Neutrophil (primary cell): ENCODE results near the gene EMX2.

Experiments used
- H3K27ac ChIP-seq: fragments of 200-600 bp; sonication (generic); 2 replicates; pipeline ENCODE4 v1.5.1; 2016; ENCODE audit warnings: mild to moderate bottlenecking, moderate library complexity
- H3K27me3 ChIP-seq: fragments of 200-600 bp; sonication (generic); 2 replicates; pipeline ENCODE4 v1.6.0; 2016; ENCODE audit warnings: mild to moderate bottlenecking
- H3K36me3 ChIP-seq: fragments of 200-600 bp; sonication (generic); 2 replicates; pipeline ENCODE4 v1.5.1; 2017
- H3K4me1 ChIP-seq, 2 experiments: fragments of 200-600 bp in 1 of 2; sonication (generic) in 1 of 2; 1 replicate in 1 of 2; 2 replicates in 1 of 2; pipeline versions ENCODE4 v1.5.1 to v1.6.1; 2013 to 2016; ENCODE audit warnings: low read depth in 1 of 2, low read length in 1 of 2, mild to moderate bottlenecking in 1 of 2, moderate library complexity in 1 of 2; ENCODE audit not compliant: control insufficient read depth in 1 of 2, insufficient read depth in 1 of 2
- H3K4me3 ChIP-seq, 2 experiments: fragments of 200-600 bp in 1 of 2; sonication (generic) in 1 of 2; 1 replicate in 1 of 2; 2 replicates in 1 of 2; pipeline ENCODE4 v1.5.1; 2013 to 2016; ENCODE audit warnings: low read depth in 1 of 2, low read length in 1 of 2, mild to moderate bottlenecking in 1 of 2, moderate library complexity in 1 of 2
- H3K9me3 ChIP-seq: fragments of 200-600 bp; sonication (generic); 2 replicates; pipeline ENCODE4 v1.5.1; 2016
- CTCF ChIP-seq: fragments of 200-600 bp; sonication (generic); IDR thresholded peaks from 2 replicates; pipeline ENCODE4 v1.5.1; 2016; ENCODE audit warnings: antibody characterized with exemption

EMX2 gene

GRCh38 chr10:117543225-117544003 is 868 bp downstream of the EMX2 start:
- Histone ChIP-seq H3K27me3 (peaks cover 100% of the 10 kb centered on the region), H3K9me3 (no peaks in the 10 kb centered on the region), H3K27ac (no peak overlapping the region), H3K36me3 (no peaks in the 10 kb centered on the region), H3K4me3 (peak overlapping the region in 1 of 2 experiments; percentile 13), H3K4me1 (peaks cover 9 to 24% of the 10 kb centered on the region in 2 experiments)
- TF ChIP-seq CTCF = no peak

- H3K27me3 ChIP-seq = peaks cover 100% of the 10 kb centered on the region
- H3K9me3 ChIP-seq = no peaks in the 10 kb centered on the region
- H3K36me3 ChIP-seq = no peaks in the 10 kb centered on the region
- peaks cover 9 to 24% of the 10 kb centered on the region in 2 experiments for H3K4me1 ChIP-seq
- H3K27ac ChIP-seq = no peak overlapping the region
- no peak for TF ChIP-seq CTCF
- H3K4me3 ChIP-seq = peak overlapping the region in 1 of 2 experiments; percentile 13
These were observed 1.6 kb downstream of the EMX2 start for GRCh38 chr10:117544004-117544701.

- no peak for TF ChIP-seq CTCF
- H3K27me3 ChIP-seq = peaks cover 100% of the 10 kb centered on the region
- no peak overlapping the region for H3K4me3 ChIP-seq
- H3K9me3 ChIP-seq = no peaks in the 10 kb centered on the region
- peaks cover 9 to 24% of the 10 kb centered on the region in 2 experiments for H3K4me1 ChIP-seq
- H3K27ac ChIP-seq = no peak overlapping the region
- H3K36me3 ChIP-seq = no peaks in the 10 kb centered on the region
These were observed 2.2 kb downstream of the EMX2 start for GRCh38 chr10:117544711-117545140.

- H3K27ac ChIP-seq = no peak overlapping the region
- peaks cover 100% of the 10 kb centered on the region for H3K27me3 ChIP-seq
- H3K36me3 ChIP-seq = no peaks in the 10 kb centered on the region
- peaks cover 9 to 24% of the 10 kb centered on the region in 2 experiments for H3K4me1 ChIP-seq
- H3K4me3 ChIP-seq = no peak overlapping the region
- no peak for TF ChIP-seq CTCF
- no peaks in the 10 kb centered on the region for H3K9me3 ChIP-seq
These were observed 2.8 kb downstream of the EMX2 start for GRCh38 chr10:117545141-117546019.

GRCh38 chr10:117546020-117546580 is 3.6 kb downstream of the EMX2 start:
- H3K27ac ChIP-seq = no peak overlapping the region
- no peaks in the 10 kb centered on the region for H3K9me3 ChIP-seq
- no peak overlapping the region for H3K4me3 ChIP-seq
- no peaks in the 10 kb centered on the region for H3K36me3 ChIP-seq
- H3K27me3 ChIP-seq = peaks cover 100% of the 10 kb centered on the region
- H3K4me1 ChIP-seq = peaks cover 9 to 24% of the 10 kb centered on the region in 2 experiments
- no peak for TF ChIP-seq CTCF
